Hematopoietic multipotent progenitor cell treated with erythropoietin and hydrocortisone succinate and interleukin-3 and kit ligand, for 17 days (in vitro differentiated cells): Measurements from ENCODE around the gene ACOXL.
"Not testable (repeated sequence)": the region's sequence is repeated elsewhere in the genome, so short reads cannot be mapped to it uniquely, and the experiment has no call there.

Source experiments
- DNase-seq: peaks from one replicate; pipeline ENCODE4 v3.0.0-alpha.2; 2015; ENCODE audit warnings: low spot score

ACOXL gene

DNA sequence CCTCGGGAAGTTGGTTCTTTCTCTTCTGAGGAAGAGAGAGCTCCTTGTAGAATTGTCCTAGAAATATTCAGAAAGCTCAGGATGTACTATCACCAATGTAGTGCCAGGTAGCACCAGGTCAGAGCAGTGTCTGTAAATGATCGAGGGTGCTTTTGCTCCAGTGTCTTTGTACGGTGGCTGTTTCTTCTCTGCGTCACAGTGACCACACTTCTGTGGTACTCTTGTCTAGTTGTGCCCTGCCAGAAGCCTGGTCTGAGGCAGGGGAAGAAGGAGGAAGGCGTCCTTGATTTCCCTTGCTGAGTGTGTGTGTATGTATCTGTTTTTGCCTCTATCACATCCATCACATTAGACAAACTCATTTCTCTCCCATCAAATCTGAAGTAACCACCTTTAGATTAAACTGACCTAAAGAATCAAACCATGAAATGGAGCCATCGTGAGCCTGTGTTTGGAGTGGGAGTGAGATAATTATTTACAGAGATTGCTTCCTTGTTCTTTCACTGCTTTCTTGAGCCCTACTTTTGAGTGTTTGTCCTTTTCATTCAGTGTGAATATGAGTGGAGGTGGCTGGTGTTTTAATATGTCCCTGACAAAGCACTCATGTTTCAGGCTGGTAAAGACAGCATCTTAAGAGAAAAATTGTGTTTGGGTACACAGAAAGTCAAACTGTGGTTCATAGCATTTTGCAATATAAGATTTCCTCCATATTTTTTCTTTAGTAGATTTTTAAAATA lies 97.2 kb downstream of the ACOXL start:
- DNase-seq = no peak

DNA sequence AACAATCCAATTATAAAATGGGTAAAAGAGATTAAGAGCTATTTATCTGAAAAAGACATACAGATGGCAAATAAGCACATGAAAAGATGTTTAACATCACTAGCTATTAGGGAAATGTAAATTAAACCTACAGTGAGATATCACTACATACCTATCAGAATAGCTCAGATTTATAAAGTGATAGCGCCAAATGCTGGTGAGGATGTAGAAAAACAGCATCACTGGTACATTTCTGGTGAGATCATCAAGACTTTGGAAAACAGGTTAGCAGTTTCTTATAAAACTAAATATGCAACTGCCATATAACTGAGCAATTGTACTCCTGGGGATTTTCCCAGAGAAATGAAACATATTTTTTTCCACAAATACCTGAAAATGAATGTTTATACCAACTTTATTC lies 100.4 kb downstream of the ACOXL start:
- DNase-seq = no peak

DNA sequence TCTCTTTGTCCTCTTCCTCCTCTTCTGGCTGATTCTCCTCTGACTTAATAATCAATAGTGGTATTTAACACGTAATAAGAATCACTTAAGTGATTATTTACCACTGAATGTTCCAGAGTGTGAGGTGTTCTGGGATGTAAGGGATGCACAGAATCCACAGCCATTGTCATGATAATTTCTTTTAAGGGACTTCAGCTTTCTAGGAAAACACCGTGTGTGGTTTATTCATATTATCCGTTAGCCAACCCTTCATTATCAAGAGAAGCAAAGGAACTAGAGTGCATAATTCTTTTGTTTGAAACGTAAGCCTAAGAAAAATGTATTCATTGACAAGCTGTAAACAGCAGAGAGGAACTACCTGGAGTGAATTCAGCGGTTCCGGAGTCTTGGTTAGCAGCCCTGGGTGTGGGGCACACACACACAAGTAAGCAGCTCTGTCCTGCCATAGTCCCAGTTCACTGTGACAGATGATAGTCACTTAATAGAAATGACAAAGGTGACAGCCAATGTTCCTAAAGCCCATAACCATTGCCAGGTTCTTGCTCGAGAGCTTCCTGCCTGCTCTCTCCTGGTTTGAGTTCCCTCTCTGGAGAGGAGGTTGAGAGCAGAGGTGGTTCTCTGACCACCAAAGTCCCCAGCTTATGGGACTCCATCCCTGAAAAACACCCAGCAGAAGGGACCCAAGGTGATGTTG lies 101.9 kb downstream of the ACOXL start:
- no peak for DNase-seq

DNA sequence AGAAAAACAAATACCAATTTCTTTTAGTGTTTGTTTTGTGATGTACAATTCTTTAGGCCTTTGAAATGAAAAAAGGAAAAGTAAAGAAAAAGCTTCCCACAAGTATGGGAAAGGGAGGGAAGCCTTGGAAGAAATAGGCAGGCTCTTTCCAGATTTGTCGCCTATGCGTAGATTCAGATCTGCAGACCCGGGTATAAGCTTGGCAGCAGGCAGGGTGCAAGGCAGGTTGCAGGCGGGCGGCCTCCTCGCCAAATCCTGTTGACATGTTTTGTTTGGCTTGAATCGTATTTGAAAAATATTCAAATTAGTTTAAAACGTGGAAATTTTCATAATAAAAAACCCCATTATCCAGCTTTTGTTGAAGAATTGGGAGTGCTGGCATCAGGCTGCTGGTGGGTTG lies 104.3 kb downstream of the ACOXL start:
- no peak for DNase-seq

DNA sequence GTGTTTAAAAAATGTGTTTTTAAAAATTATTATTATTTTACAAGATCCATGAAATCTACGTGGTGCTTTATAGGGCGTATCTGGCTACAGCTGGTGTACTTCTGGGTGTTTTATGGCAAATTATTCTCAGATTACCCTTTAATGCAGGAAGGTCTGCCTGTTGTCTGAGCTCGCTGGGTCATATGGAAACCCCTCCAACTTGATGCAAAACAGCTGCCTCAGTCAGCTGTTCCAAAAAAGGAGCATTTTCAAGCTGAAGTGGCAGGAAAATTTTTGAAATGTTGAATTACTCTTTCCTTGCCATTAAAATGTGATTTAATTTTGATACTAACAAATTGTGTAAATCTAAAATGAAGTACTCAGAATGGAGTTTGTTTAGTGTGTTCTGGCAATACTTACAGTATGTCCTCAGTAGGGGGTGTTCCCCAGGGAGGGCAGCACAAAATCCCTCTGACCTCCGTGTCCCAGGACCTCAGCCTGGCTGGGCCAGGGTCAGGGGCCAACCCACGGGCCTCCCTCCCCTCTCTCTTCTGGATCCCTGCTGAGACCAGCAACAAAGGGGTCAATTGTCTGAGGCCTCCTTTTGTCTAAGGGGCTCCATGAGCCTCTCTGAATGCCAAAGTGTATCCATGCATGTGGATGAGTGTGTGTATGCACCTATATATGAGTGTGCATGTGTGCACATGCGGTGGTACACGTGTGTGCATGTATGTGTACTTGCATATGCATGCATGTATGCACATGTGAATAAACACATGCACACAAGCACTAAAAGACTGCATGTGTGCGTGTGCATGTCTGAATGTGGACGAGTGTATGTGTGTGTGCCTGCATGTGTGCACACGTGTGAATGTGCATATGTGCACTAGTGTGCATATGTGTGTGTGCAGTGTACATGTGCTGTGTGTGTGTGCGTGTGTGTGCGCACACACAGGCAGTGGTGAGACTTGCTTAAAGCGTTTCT lies 105.4 kb downstream of the ACOXL start:
- no peak for DNase-seq

DNA sequence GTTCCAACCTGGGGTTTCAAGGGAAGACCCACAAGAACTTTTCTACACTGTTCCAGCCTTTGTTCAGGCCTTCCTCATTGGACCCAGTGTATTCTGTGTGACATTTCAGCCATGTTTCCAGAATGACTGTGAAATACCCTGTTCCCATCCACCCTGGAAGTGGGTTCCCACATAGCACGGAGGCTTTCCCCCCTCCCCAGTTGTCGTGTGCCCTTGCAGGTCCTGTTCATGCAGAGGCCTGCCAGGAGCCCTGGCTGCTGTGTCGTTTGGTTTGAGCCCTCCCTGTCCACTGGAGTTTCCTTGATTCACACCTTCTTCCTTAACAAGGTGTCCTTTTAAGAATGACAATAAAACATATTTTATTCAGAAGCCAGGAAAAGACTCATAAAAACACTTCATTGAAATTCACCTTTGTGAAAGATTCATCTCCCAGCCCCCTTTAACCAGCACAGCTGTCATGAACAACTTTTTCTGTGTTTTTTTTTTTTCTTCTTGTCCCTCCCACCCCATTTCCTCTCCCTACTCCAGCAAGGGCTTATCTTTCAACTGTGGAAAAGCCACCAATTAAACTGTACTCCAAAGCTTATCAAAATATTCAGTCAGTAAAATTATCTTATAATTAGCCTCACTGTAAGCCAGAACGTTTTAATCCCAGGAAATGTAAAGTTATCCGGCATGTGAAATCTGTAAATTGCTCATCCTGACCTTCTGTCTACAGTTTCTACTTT lies 106.4 kb downstream of the ACOXL start:
- no peak for DNase-seq

DNA sequence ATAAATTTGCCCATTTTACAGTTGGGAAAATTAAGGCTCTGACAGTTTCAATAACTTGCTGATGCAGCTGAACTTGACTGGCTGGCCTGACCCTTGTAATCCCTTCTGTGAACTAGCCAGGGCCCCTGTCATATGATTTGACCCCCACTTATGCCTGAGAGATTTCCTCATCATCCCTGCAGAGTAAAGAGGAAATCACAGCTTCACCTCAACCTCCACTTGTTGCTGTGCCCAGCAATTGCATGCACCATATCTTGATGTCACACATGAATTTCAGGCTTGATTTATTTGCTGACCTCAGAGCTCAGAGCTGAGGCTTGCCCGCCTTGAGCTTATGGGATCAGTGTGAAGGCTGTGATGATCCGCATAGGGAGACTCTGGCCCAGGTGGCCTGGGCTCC lies 108.1 kb downstream of the ACOXL start:
- no peak for DNase-seq

DNA sequence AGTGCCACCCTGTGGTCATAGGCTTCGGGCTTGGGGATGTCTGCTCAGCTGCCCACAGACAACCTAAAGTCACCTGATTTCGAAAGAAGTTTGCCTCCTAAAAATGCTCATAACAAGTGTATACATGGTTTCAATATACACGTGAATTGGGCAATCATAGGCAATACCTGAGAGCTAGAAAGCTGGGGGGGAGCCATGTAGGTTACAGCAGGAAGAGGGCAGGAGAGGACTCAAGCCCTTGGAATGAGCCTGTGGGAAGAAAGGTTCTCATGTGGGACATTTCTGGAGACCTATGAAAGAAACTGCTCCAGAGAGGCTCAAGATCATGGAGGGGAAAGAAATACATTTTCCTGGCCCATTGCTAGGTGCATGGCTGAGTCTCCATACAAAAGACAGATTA lies 109.7 kb downstream of the ACOXL start:
- no peak for DNase-seq

DNA sequence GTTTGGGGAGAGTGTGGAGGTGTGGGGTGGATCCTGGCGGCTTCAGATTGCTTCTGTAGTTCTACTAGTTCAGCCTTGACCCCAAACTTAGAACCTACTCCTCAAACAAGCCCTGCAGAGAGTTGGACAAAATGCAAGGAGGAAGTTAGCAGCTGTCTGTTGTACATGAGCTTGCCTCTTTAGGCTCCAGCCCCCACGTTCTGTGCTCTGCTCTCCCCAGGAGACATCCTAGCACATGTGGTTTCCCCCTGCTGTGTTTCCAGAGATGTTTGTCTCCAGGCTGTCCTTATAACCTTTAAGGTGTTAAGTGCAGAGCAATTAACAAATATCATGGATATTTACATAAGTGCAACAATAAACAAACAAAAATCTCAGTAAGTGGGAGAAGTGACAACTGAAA lies 111.1 kb downstream of the ACOXL start:
- no peak for DNase-seq

DNA sequence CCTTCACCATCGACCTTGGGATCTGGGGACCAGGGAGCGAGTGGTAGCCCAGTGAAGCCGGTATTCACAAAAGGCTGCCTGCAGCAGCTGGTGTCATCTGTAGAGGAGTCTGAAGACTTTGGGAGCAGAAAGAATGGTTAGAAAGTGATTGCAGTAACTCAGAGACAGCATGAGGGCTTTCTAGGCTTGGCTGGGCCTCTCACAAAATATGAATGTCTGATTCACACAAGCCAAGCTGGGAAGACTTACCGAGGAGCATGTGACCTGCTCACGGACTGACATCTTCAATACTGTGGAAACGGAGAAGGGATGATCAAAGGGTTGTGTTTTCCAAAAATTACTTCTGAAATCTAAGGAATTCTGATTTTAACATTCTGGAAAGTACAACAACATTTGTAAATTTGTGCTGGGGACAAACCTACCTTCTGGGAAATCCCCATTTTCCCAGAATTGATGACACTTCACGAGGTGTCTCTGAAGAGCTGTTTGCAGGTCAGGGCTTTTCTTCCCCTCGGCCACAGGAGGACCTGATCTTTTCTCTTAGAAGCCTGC lies 111.7 kb downstream of the ACOXL start:
- no peak for DNase-seq

DNA sequence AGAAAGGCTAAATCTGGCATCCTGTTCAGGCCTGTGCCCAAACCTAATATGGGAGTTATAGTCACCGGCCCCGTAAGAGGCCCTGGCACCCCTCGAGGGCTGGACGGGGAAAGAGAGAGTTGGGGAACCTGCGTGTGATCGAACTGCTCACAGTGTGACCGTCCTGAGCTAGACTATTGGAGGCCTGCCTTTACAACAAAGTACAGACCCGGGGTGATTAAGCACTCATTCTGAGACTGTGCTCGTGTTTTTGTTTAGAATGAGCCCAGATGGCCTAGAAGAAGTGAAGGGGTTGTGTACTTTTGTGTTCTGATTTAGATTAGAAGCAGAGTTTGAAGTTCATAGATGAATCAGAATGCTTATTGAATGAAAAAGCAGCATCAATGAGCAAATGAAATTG lies 115.3 kb downstream of the ACOXL start:
- no peak for DNase-seq

DNA sequence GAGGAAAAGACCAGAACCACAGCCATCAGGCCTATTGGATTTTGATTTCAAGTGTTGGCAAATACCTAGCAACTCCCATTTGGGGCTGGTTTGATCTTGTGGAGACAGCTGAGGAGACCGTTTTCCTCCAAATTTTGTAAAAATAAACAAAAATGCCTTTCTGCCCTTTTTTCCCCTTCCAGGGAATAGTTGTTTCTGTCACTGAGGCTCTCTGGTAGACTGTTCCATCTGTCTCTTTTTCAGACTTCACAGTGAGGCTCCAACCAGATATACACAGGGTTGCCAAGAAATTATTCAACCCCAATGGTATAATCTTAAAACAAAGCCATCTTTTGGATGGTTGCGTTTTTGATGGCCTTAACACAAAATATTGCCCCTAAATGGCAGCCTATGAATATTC lies 115.7 kb downstream of the ACOXL start:
- no peak for DNase-seq

DNA sequence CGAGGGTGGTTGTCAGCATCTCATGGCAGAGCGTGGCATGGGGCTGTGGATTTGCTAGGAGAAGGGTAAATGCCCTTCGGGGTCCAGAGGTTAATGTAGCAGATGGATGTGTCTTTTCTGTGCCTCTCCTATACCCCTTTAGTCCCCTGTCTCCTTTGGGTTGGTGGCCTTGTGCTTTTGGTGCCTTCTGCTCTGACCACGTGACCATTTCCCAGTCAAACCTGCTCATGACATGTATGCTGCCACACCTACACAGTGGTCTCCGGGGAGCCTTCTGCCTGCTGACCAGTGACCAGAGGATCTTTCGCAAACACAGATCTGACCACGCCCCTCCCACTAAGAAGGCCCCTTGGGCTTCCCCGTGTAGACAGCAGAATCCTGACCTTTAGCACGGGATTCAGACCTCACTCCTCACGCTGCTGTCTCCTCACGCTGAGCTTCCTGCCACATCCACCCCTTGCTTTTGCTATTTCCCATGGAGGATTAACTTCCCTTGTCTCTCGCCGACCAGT lies 116.2 kb downstream of the ACOXL start:
- no peak for DNase-seq

DNA sequence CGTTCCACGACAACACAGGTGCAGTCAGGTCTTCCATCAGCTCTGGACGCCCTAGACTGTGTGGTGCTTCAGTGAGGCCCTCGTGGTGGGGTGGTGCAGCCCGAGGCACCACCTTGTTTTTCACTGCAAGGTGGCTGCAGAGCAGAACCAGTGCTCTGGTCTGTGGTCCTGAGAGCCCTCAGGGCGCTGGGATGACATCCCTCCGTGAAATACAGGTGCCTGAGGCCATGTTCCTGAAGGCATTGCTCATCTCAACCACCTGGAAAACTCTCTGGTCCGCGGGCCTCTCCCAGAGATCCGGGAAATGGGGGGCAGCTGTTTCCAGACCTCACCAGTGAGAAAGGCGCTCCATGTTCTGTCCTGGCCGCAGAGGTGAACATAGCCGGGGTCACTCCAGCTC lies 119.2 kb downstream of the ACOXL start:
- no peak for DNase-seq

DNA sequence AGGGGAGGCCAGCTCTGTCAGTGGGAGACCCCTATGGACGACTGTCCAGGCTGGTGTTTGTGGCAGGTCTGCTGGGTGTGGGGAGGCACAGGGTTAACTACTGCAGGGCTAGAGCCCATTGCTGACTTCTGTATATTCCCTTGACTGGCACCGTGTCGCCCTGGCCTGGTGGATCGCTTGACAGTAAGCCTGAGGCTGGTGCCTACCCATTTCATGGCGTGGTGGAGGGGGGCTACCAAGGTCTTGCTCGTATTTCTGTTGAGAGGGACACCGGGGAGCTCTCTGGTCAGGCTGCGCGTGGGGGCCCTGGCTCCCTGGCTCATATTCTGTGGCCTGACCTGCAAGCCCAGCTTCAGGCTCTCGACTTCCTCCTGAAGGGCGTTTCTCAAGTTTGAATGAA lies 119.7 kb downstream of the ACOXL start:
- DNase-seq = no peak

DNA sequence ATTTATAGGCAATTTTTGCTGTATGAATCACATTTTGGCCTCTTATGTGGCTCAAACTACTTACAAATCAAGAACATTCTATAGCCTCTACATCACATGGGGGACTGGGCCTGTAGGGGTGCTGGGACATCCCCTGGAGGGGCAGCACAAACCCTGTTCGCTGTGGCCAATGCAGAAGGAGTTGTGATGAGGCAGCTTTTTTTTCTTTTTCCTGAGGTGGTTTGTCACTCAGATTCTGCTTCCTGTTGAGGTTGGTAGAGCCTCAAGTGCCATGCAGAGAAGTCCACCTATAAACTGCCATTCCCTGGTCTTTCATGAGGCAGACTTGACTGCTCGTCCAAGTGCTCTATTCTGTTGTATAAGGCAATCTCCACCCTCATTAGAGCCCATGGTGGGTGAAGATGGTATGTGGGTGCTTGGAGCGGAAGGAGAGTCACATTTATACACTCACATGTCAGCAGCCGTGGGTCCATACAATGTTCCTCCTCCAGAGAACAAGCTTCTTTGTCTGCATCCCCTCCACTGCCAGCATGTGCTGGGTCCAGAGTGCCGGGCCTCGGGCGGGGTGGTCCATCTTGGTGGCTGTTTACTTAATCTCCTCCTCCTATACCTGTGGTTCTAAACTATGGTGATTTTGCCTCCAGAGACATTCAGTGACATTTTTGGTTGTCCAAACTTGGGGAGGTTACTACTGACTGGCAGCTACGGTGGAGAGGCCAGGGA lies 120.3 kb downstream of the ACOXL start:
- DNase-seq = no peak

DNA sequence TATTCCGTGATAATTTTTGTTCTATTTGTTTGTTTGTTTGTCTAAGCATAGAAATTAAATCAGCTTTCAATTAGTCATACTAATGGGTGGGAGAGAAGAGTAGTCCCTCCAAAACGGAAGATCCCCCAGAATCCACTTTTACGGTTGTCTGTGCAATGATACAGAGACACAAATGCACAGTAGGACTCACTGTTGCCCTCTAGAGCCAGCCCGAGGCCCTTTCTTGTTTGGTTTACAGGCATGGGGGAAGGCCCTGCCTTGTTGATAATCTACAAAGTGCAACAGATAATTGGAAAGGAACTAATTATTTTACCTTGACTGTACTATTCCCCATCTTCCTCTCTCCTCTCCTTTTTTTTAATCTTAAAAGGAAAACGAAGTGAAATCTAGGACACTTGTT lies 121.1 kb downstream of the ACOXL start:
- peak; percentile 15 for DNase-seq

DNA sequence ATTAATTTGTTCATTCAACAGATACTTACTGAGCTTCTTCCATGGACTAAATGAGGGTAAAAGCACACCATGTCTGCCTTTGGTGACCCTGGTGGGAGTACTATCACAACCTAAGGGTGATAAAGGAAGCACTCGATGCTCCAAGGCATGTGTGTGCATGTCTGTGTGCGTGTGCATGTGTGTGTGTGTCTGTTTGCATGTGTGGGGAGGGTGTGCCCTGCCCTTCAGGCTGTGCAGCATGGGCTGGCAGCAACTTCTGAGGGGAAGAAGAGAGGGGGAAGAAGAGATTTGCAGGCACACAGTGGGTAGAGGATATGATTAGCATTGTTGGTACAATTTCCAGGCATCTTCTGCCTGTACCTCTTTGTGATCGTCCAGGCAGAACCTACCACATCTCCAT lies 121.6 kb downstream of the ACOXL start:
- DNase-seq = no peak

DNA sequence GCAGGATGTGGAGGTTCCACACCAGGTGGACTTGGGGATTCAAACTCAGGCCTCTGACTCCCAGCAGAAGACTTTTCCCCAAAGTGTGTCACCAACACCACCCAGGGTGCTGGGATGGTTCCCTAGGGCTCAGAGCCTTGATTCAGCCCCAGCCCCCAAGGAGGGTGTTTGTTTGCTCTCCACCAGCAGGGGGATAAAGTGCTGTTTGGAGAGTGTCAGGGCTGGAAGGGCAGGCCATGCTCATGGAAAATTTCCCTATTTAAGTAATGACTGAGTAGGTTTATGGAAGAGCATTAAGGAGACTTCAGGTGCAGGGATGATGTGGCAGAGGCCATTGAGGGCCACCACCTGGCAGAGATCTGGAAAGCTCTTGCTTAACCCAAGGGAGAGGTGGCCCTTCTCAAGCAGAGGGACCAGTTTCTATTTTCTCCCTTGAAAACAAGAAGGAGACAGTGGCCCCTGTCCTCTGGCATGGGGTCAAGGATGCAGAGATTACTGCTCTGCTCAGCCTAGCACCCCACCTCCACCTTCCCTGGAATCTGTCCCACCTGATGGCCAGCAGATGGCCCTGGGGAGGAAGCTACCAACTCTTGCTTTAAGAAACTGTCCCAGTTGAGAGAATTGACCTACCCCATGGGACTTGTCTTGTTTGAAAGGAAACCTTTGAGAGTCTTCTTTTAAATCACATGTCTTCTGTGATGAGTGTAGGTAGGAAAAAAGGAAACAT lies 122.1 kb downstream of the ACOXL start:
- no peak for DNase-seq

DNA sequence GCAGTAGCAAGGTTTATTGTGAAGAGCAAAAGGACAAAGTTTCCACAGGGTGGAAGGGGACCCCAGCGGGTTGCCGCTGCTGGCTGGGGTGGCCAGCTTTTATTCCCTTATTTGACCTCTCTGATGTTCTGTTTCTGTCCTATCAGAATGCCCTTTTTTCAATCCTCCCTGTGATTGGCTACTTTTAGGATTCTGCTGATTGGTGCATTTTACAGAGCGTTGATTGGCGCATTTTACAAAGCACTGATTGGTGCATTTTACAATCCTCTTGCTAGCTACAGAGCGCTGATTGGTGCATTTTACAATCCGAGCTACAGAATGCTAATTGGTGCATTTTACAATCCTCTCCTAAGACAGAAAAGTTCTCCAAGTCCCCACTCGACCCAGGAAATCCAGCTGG lies 123.5 kb downstream of the ACOXL start:
- DNase-seq = not testable (repeated sequence)
